HTERT RPE-1 (cell line): ENCODE measurements around the gene GPR83.
"Not testable (repeated sequence)": the region's sequence is repeated elsewhere in the genome, so short reads cannot be mapped to it uniquely, and the experiment has no call there.

ENCODE experiments used
- in situ Hi-C: fragments of 300-500 bp; cut with MboI; formaldehyde crosslinking; loops from 4 replicates; pipeline ENCODE4 v1.14.3; 2020; ENCODE audit warnings: low sequenced_read_pairs

The GPR83 gene

GRCh38 chr11:94400839-94401772, at the start of gene GPR83:
Gene GPR83 (minus strand): TSS chr11:94401419. CDS start chr11:94401247, 172 bp downstream.
- in situ Hi-C loops = no loop called here

- in situ Hi-C loops = no loop called here
These were observed 48.8 kb upstream of the GPR83 start for GRCh38 chr11:94450048-94450447.

GRCh38 chr11:94449437-94449836, 48.2 kb upstream of the GPR83 start:
- in situ Hi-C loops = no loop called here

- in situ Hi-C loops = no loop called here
These were observed 47.8 kb upstream of the GPR83 start for GRCh38 chr11:94449029-94449428.

GRCh38 chr11:94447149-94447548, 45.9 kb upstream of the GPR83 start:
- in situ Hi-C loops = no loop called here

GRCh38 chr11:94445641-94446040, 44.4 kb upstream of the GPR83 start:
- in situ Hi-C loops = no loop called here

GRCh38 chr11:94433049-94433448, 31.8 kb upstream of the GPR83 start:
- in situ Hi-C loops = no loop called here

GRCh38 chr11:94424662-94425061, 23.4 kb upstream of the GPR83 start:
- in situ Hi-C loops = no loop called here

GRCh38 chr11:94424011-94424410, 22.8 kb upstream of the GPR83 start:
- in situ Hi-C loops = no loop called here

GRCh38 chr11:94423507-94423906, 22.3 kb upstream of the GPR83 start:
- in situ Hi-C loops = no loop called here

GRCh38 chr11:94418123-94418765, 17.0 kb upstream of the GPR83 start:
- in situ Hi-C loops = no loop called here

GRCh38 chr11:94417386-94417987, 16.3 kb upstream of the GPR83 start:
- in situ Hi-C loops = no loop called here

- in situ Hi-C loops = no loop called here
These were observed 4.0 kb upstream of the GPR83 start for GRCh38 chr11:94405062-94405833.

GRCh38 chr11:94402355-94402754, 1.1 kb upstream of the GPR83 start:
- in situ Hi-C loops = no loop called here

- in situ Hi-C loops = no loop called here
These were observed 600 bp upstream of the GPR83 start for GRCh38 chr11:94401773-94402265.

- in situ Hi-C loops = no loop called here
These were observed 771 bp downstream of the GPR83 start for GRCh38 chr11:94400457-94400838.

GRCh38 chr11:94400050-94400449, 1.2 kb downstream of the GPR83 start:
- in situ Hi-C loops = no loop called here

GRCh38 chr11:94398101-94398500, 3.1 kb downstream of the GPR83 start:
- in situ Hi-C loops = no loop called here

GRCh38 chr11:94396282-94396681, 4.9 kb downstream of the GPR83 start:
- in situ Hi-C loops = no loop called here

GRCh38 chr11:94391937-94392336, 9.3 kb downstream of the GPR83 start:
- in situ Hi-C loops = not testable (repeated sequence)

- in situ Hi-C loops = no loop called here
These were observed 21.6 kb downstream of the GPR83 start for GRCh38 chr11:94379613-94380012.
